ENCODE data around the gene UNC13D. TPM values are rescaled to one million over a fixed set of nuclear protein-coding genes. Genes with fewer than 3 reads are reported as not detected.

The UNC13D gene
- total RNA-seq, 1 donor: 0.86 TPM

DNA sequence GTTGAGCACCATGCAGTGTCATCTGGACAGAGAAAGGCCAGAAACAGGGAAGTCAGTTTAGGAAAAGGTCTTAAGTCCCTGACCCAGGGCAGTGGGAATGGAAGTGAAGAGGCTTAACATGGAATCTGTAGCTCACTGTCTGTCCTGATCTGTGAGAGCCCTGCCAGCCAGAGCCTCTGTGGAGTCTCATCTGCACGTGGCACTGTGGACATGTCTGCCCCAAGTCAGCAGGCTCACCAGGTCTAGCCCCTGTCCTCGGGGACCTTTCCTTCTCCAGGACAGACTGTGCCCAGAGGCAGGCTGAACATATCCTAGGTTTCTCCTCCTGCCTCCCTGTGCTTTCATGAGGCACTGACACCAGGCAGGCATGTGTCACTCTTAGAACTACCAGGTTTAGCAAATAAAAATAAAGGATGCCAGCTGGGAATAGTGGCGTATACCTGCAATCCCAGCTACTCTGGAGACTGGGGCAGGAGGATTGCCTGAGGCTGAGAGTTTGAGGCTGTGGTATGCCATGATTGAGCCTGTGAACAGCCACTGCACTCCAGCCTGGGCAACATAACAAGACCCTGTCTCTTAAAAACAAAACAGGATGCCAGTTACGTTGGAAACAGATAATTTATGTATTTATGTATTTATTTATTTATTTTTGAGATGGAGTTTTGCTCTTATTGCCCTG lies 37.2 kb downstream of the UNC13D start:
- TF ChIP-seq, protein P1, sequence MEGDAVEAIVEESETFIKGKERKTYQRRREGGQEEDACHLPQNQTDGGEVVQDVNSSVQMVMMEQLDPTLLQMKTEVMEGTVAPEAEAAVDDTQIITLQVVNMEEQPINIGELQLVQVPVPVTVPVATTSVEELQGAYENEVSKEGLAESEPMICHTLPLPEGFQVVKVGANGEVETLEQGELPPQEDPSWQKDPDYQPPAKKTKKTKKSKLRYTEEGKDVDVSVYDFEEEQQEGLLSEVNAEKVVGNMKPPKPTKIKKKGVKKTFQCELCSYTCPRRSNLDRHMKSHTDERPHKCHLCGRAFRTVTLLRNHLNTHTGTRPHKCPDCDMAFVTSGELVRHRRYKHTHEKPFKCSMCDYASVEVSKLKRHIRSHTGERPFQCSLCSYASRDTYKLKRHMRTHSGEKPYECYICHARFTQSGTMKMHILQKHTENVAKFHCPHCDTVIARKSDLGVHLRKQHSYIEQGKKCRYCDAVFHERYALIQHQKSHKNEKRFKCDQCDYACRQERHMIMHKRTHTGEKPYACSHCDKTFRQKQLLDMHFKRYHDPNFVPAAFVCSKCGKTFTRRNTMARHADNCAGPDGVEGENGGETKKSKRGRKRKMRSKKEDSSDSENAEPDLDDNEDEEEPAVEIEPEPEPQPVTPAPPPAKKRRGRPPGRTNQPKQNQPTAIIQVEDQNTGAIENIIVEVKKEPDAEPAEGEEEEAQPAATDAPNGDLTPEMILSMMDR (IDR thresholded peaks at IDR 0.05; ENCODE audit: insufficient read depth, low read depth, low read length): no peak
- DNase-seq (ENCODE audit: low read depth): no peak
- no peak overlapping the region for H3K4me3 ChIP-seq (ENCODE audit: low read depth, low read length)

DNA sequence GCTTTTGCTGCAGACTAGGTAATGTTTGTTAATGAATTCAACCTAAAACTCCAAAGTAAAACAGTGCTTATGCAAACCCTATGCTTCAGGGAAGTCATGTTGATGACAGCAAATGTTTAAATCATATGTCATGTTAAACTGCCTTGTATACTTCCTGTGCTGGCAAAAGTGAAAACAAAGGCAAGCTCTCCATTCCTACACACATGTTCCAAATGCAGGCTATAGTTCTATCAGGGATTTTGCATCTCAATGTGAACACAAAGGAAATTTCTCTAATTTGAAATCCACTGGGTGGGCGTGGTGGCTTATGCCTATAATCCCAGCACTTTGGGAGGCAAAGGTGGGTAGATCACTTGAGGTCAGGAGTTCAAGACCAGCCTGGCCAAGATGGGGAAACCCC lies 40.3 kb downstream of the UNC13D start:
- TF ChIP-seq, protein P1 (IDR thresholded peaks at IDR 0.05; ENCODE audit: insufficient read depth, low read depth, low read length): no peak
- H3K4me3 ChIP-seq (ENCODE audit: low read depth, low read length): no peak overlapping the region
- no peak for DNase-seq (ENCODE audit: low read depth)

DNA sequence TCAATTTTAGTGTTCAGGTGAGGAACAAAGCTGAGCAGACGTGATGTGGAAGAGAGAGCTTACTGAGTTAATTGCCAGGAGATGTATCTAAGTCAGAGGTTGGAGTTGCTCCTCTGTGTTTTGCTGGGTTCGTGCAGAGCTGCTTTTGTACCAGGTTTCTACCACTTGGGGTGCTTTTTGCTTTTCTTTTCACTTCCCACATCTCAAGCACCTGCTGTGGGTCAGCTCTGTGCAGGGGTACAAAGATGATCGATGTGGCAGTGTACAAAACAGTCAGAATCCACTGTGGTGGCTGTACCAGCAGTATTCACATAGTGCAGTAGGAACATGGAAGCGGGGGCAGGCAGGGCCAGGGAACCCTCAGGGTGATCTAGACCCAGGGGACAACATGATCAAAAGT lies 44.8 kb downstream of the UNC13D start:
- no peak overlapping the region for H3K4me3 ChIP-seq (ENCODE audit: low read depth, low read length)
- TF ChIP-seq, protein P1 (IDR thresholded peaks at IDR 0.05; ENCODE audit: insufficient read depth, low read depth, low read length): no peak
- DNase-seq (ENCODE audit: low read depth): no peak

DNA sequence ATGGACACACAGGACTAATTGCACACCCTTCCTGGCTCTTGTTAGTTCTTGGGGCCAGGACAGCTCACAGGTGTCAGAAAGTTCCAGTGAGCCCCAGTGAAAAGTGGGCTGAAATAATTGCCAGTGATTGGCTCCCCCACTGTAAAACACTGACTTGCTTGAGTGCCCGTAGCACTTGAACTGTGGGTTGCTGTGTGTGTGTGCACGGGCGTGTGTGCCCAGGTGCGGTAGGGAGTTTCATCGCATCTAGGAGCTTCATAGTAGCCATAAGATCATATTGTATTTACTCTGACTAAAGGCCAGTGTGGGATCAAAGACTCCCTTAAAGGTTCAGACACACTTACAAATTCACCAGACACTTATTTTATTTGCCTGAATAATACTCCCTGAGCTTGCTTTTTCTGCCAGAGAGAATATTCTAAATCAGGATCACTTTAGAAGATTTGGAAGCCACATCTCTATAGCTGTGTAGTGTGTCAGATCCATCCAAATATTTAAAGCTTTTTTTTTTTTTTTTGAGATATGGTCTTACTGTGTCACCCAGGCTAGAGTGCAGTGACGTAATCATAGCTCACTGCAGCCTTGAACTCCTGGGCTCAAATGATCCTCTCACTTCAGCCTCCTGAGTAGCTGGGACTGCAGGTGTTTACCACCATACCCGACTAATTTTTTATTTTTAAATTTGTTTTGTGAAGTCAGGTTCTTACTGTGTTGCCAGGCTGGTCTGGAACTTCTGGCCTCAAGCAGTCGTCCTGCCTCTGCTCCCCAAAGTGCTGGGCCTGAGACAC lies 48.2 kb downstream of the UNC13D start:
- no peak overlapping the region for H3K4me3 ChIP-seq (ENCODE audit: low read depth, low read length)
- TF ChIP-seq, protein P1 (IDR thresholded peaks at IDR 0.05; ENCODE audit: insufficient read depth, low read depth, low read length): no peak
- DNase-seq (ENCODE audit: low read depth): no peak

DNA sequence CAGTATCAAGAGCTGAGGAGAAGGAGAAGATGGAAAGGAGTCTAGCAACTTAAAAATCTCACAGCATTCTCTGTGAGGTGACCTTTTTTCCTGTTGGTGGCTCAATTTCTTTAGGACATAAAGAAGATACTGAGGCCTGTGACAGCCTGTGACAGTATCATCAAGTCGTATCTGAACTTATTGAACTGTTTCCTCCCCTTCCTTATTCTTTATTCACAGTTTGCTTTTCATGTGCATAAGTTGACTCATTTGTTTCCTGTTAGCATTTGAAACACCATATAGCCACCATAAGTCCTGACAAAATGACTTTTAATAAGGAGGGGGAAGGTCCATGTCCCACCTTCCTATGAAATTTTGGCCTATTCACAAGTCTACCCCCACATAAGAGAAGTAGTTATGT lies 50.7 kb downstream of the UNC13D start:
- no peak for DNase-seq (ENCODE audit: low read depth)
- H3K4me3 ChIP-seq (ENCODE audit: low read depth, low read length): no peak overlapping the region

DNA sequence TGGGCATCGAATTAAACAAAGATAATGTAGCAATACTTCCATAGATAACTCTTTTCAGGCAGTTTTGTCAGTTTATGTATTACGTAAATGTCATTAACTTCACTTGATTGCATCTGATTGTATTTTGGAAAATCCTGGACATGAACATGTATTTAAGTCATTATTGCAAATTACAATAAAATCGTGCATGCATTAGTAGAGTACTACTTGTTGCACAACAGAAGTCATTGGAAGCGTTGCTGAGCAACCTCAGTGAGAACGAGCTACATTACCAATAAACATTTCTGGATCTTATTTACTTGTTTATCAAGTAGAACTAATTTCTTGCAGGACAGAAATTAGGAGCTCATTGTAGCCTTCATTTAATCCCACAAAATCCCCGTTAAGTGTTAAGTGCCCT lies 53.0 kb downstream of the UNC13D start:
- no peak for DNase-seq (ENCODE audit: low read depth)
- TF ChIP-seq, protein P1 (IDR thresholded peaks at IDR 0.05; ENCODE audit: insufficient read depth, low read depth, low read length): no peak
- no peak overlapping the region for H3K4me3 ChIP-seq (ENCODE audit: low read depth, low read length)

More for the DNA sequence above, 50.7 kb downstream of the UNC13D start:
- TF ChIP-seq, protein P1 (IDR thresholded peaks at IDR 0.05; ENCODE audit: insufficient read depth, low read depth, low read length): no peak

All from fibroblast of villous mesenchyme (primary cell).